ENCODE data around the gene MTUS2. TPM values are rescaled to one million over a fixed set of nuclear protein-coding genes. Genes with fewer than 3 reads are reported as not detected.

The MTUS2 gene
- total and polyA plus RNA-seq, 2 of the 8 experiments (the other 6 are each of a cell fraction or from before 2014, with no cell fraction given), result 0.18 to 0.80 TPM

- TF ChIP-seq ASH2L (IDR thresholded peaks at IDR 0.05; ENCODE audit: low read length) (no peak), KDM4A (IDR thresholded peaks at IDR 0.05; ENCODE audit: low read depth, low read length, severe bottlenecking) (no peak), TBP (IDR thresholded peaks at IDR 0.05; ENCODE audit: low read depth, low read length) (no peak), BACH1 (IDR thresholded peaks at IDR 0.05; ENCODE audit: low read length) (no peak), TEAD4 (IDR thresholded peaks at IDR 0.05; ENCODE audit: low read depth, low read length) (no peak), BRCA1 (IDR thresholded peaks at IDR 0.05; ENCODE audit: low read depth, low read length) (no peak), RFX5 (IDR thresholded peaks at IDR 0.05; ENCODE audit: borderline replicate concordance, low read depth, low read length) (no peak)
- TF ChIP-seq, protein P1, sequence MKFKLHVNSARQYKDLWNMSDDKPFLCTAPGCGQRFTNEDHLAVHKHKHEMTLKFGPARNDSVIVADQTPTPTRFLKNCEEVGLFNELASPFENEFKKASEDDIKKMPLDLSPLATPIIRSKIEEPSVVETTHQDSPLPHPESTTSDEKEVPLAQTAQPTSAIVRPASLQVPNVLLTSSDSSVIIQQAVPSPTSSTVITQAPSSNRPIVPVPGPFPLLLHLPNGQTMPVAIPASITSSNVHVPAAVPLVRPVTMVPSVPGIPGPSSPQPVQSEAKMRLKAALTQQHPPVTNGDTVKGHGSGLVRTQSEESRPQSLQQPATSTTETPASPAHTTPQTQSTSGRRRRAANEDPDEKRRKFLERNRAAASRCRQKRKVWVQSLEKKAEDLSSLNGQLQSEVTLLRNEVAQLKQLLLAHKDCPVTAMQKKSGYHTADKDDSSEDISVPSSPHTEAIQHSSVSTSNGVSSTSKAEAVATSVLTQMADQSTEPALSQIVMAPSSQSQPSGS (IDR thresholded peaks at IDR 0.05; ENCODE audit: low read length), result no peak
Observed at GRCh38 chr13:28856287-28856686, 36.1 kb downstream of the MTUS2 start (continued).
